CD14-positive monocyte (primary cell): ENCODE results near the gene UBE2I. TPM values are rescaled to one million over a fixed set of nuclear protein-coding genes. Genes with fewer than 3 reads are reported as not detected.
"Not testable (repeated sequence)": the region's sequence is repeated elsewhere in the genome, so short reads cannot be mapped to it uniquely, and the experiment has no call there.

Experiments used
- DNase-seq, 3 donors: peaks; one replicate each; pipeline ENCODE4 v3.0.0-alpha.2; 2011 to 2022
- H2AFZ ChIP-seq: 2 replicates; pipeline ENCODE4 v1.6.0; 2012; ENCODE audit warnings: mild to moderate bottlenecking, low read depth, low read length, inconsistent platforms; ENCODE audit not compliant: insufficient read depth, poor library complexity, severe bottlenecking
- H3K27ac ChIP-seq, 2 donors: 1 replicate in 1 of 2; 2 replicates in 1 of 2; pipeline ENCODE4 v1.5.1; 2012 to 2013; ENCODE audit warnings: low read length in 2 of 2, control low read depth in 1 of 2, inconsistent platforms in 1 of 2, low read depth in 1 of 2, mild to moderate bottlenecking in 1 of 2
- H3K27me3 ChIP-seq, 2 donors: one replicate each; pipeline versions ENCODE4 v1.6.0 to v1.6.1; 2011 to 2013; ENCODE audit warnings: low read length in 2 of 2; ENCODE audit not compliant: control insufficient read depth in 2 of 2, insufficient read depth in 2 of 2
- H3K36me3 ChIP-seq, 2 donors: replicated peaks in 1 of 2; 1 replicate in 1 of 2; 2 replicates in 1 of 2; pipeline versions ENCODE4 v1.5.1 to v1.6.1; 2012 to 2013; ENCODE audit warnings: low read length in 2 of 2, control low read depth in 1 of 2, inconsistent platforms in 1 of 2, mild to moderate bottlenecking in 1 of 2; ENCODE audit not compliant: insufficient read depth in 2 of 2, control insufficient read depth in 1 of 2
- H3K4me1 ChIP-seq, 2 donors: 1 replicate in 1 of 2; 2 replicates in 1 of 2; pipeline versions ENCODE4 v1.5.1 to v1.6.1; 2012 to 2013; ENCODE audit warnings: low read length in 2 of 2, control low read depth in 1 of 2, inconsistent platforms in 1 of 2, mild to moderate bottlenecking in 1 of 2, moderate library complexity in 1 of 2; ENCODE audit not compliant: insufficient read depth in 2 of 2, control insufficient read depth in 1 of 2
- H3K4me2 ChIP-seq: replicated peaks from 2 replicates; pipeline ENCODE3; 2012; ENCODE audit warnings: low read length, moderate library complexity, mild to moderate bottlenecking; ENCODE audit not compliant: poor library complexity, severe bottlenecking; ENCODE audit errors: extremely low read depth
- H3K4me3 ChIP-seq, 3 experiments: fragments of 200-600 bp in 1 of 3; sonication (generic) in 1 of 3; replicated peaks in 1 of 3; 1 replicate in 2 of 3; 2 replicates in 1 of 3; pipeline ENCODE4 v1.5.1; 2011 to 2013; ENCODE audit warnings: low read length in 3 of 3, mild to moderate bottlenecking in 3 of 3, control low read depth in 2 of 3, low read depth in 2 of 3, inconsistent platforms in 1 of 3, moderate library complexity in 1 of 3
- H3K79me2 ChIP-seq: 2 replicates; pipeline ENCODE4 v1.6.0; 2012; ENCODE audit warnings: mild to moderate bottlenecking, control low read depth, inconsistent platforms, low read length, moderate library complexity; ENCODE audit not compliant: insufficient read depth
- H3K9ac ChIP-seq: 2 replicates; pipeline ENCODE4 v1.6.0; 2017; ENCODE audit warnings: low read length, mild to moderate bottlenecking; ENCODE audit not compliant: insufficient read depth, poor library complexity, severe bottlenecking
- H3K9me3 ChIP-seq, 2 donors: replicated peaks in 1 of 2; 1 replicate in 1 of 2; 2 replicates in 1 of 2; pipeline versions ENCODE4 v1.5.1 to v1.6.1; 2012 to 2013; ENCODE audit warnings: low read length in 2 of 2, control low read depth in 1 of 2; ENCODE audit not compliant: control insufficient read depth in 1 of 2, insufficient read depth in 1 of 2
- H4K20me1 ChIP-seq: 2 replicates; pipeline ENCODE4 v1.6.0; 2012; ENCODE audit warnings: mild to moderate bottlenecking, low read length, control low read depth, moderate library complexity; ENCODE audit not compliant: insufficient read depth
- H3K27ac Mint-ChIP-seq, 7 donors: one replicate each; pipeline ENCODE4 v1.8.0; 2020; ENCODE audit warnings: mild to moderate bottlenecking in 7 of 7, mixed read lengths in 7 of 7, moderate library complexity in 6 of 7, inconsistent platforms in 2 of 7
- H3K27me3 Mint-ChIP-seq, 3 donors: one replicate each; pipeline ENCODE4 v1.8.0; 2021 to 2022; ENCODE audit warnings: low read depth in 3 of 3, mild to moderate bottlenecking in 3 of 3, mixed read lengths in 3 of 3, moderate library complexity in 3 of 3, inconsistent platforms in 1 of 3
- H3K36me3 Mint-ChIP-seq, 2 donors: one replicate each; pipeline ENCODE4 v1.8.0; 2020; ENCODE audit warnings: mixed read lengths in 2 of 2, inconsistent platforms in 1 of 2, mild to moderate bottlenecking in 1 of 2
- H3K4me1 Mint-ChIP-seq: one replicate; pipeline ENCODE4 v1.8.0; 2020; ENCODE audit warnings: mild to moderate bottlenecking, mixed read lengths
- H3K4me3 Mint-ChIP-seq, 2 donors: one replicate each; pipeline ENCODE4 v1.8.0; 2020; ENCODE audit warnings: mild to moderate bottlenecking in 2 of 2, mixed read lengths in 2 of 2, moderate library complexity in 1 of 2
- H3K9me3 Mint-ChIP-seq, 7 donors: one replicate each; pipeline ENCODE4 v1.8.0; 2020 to 2022; ENCODE audit warnings: mixed read lengths in 7 of 7, mild to moderate bottlenecking in 6 of 7, moderate library complexity in 6 of 7, inconsistent platforms in 2 of 7
- WGBS: methylation state at CpG from one replicate; pipeline ENCODE4 v1.1.5; 2013; ENCODE audit warnings: missing lambda C conversion rate; ENCODE audit not compliant: insufficient coverage; 5-methylcytosine and 5-hydroxymethylcytosine counted together
- intact Hi-C, 2 donors: fragments of 100-400 bp; cut with micrococcal nuclease; formaldehyde crosslinking; loops; one replicate each; pipeline versions ENCODE4 v1.15.0 to v1.15.1; 2023
- polyA plus RNA-seq, 3 donors: library from polyadenylated mRNA; depleted of rRNA in 1 of 3; unstranded in 2 of 3; stranded (reverse) in 1 of 3; fragments of 300-500 nt in 2 of 3; fragments of >200 nt in 1 of 3; fragmentation: Illumina TruSeq in 2 of 3; gene quantifications; 1 replicate in 2 of 3; 2 replicates in 1 of 3; pipeline ENCODE4 v1.2.3, GENCODE V29; 2012 to 2021
- TF ChIP-seq, protein P1 (sequence below): fragments of 200-600 bp; IDR thresholded peaks from one replicate; pipeline ENCODE4 v1.8.0; 2022; ENCODE audit warnings: antibody characterized with exemption, mild to moderate bottlenecking

Gene UBE2I
- polyA plus RNA-seq, 3 donors = 76.8 to 112 (median 88.8) TPM

GRCh38 chr16:1293921-1294656 is 15.3 kb upstream of the UBE2I start:
- H4K20me1 ChIP-seq = no peaks in the 10 kb centered on the region
- H3K36me3 ChIP-seq = no peaks in the 10 kb centered on the region
- no peak overlapping the region for H3K27ac Mint-ChIP-seq
- H3K4me3 ChIP-seq = no peak overlapping the region
- peaks cover 10 to 11% of the 10 kb centered on the region in 2 donors for H3K4me1 ChIP-seq
- no peak overlapping the region for H2AFZ ChIP-seq
- peaks cover 0 to 23% of the 10 kb centered on the region in 2 donors for H3K27me3 ChIP-seq
- peaks cover 17% of the 10 kb centered on the region for H3K4me1 Mint-ChIP-seq
- no peak overlapping the region for H3K9ac ChIP-seq
- no peak for DNase-seq
- peak overlapping the region in 1 of 2 donors; percentile 57 for H3K4me3 Mint-ChIP-seq
- peaks cover 0 to 4% (median 0%) of the 10 kb centered on the region in 7 donors for H3K9me3 Mint-ChIP-seq
- TF ChIP-seq, protein P1, sequence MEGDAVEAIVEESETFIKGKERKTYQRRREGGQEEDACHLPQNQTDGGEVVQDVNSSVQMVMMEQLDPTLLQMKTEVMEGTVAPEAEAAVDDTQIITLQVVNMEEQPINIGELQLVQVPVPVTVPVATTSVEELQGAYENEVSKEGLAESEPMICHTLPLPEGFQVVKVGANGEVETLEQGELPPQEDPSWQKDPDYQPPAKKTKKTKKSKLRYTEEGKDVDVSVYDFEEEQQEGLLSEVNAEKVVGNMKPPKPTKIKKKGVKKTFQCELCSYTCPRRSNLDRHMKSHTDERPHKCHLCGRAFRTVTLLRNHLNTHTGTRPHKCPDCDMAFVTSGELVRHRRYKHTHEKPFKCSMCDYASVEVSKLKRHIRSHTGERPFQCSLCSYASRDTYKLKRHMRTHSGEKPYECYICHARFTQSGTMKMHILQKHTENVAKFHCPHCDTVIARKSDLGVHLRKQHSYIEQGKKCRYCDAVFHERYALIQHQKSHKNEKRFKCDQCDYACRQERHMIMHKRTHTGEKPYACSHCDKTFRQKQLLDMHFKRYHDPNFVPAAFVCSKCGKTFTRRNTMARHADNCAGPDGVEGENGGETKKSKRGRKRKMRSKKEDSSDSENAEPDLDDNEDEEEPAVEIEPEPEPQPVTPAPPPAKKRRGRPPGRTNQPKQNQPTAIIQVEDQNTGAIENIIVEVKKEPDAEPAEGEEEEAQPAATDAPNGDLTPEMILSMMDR = no peak
- no peaks in the 10 kb centered on the region for H3K79me2 ChIP-seq
- H3K9me3 ChIP-seq = no peaks in the 10 kb centered on the region
- H3K27me3 Mint-ChIP-seq = peaks cover 38 to 58% (median 38%) of the 10 kb centered on the region in 3 donors
- H3K4me2 ChIP-seq = no peak overlapping the region
- no peak overlapping the region for H3K27ac ChIP-seq
- H3K36me3 Mint-ChIP-seq = no peaks in the 10 kb centered on the region
- 94% methylated on average over 6 of the region's 11 CpGs for WGBS
- intact Hi-C loops = no loop called here

GRCh38 chr16:1295465-1295864 is 14.0 kb upstream of the UBE2I start:
- Histone ChIP-seq H3K9me3 (no peaks in the 10 kb centered on the region), H3K4me1 (peaks cover 0 to under 1% of the 10 kb centered on the region in 2 donors), H3K27ac (no peak overlapping the region), H3K79me2 (no peaks in the 10 kb centered on the region), H2AFZ (no peak overlapping the region), H3K36me3 (no peaks in the 10 kb centered on the region), H3K9ac (no peak overlapping the region), H4K20me1 (no peaks in the 10 kb centered on the region), H3K4me3 (no peak overlapping the region), H3K27me3 (peaks cover 0 to 16% of the 10 kb centered on the region in 2 donors), H3K4me2 (no peak overlapping the region)
- no peak overlapping the region for H3K4me3 Mint-ChIP-seq
- TF ChIP-seq, protein P1 = no peak
- peaks cover 0 to 4% (median 0%) of the 10 kb centered on the region in 7 donors for H3K9me3 Mint-ChIP-seq
- 92% methylated on average over 4 of the region's 5 CpGs for WGBS
- H3K27ac Mint-ChIP-seq = no peak overlapping the region
- peaks cover 6% of the 10 kb centered on the region for H3K4me1 Mint-ChIP-seq
- intact Hi-C loops = no loop called here
- peaks cover 28 to 50% (median 28%) of the 10 kb centered on the region in 3 donors for H3K27me3 Mint-ChIP-seq
- H3K36me3 Mint-ChIP-seq = no peaks in the 10 kb centered on the region
- DNase-seq = no peak

DNA sequence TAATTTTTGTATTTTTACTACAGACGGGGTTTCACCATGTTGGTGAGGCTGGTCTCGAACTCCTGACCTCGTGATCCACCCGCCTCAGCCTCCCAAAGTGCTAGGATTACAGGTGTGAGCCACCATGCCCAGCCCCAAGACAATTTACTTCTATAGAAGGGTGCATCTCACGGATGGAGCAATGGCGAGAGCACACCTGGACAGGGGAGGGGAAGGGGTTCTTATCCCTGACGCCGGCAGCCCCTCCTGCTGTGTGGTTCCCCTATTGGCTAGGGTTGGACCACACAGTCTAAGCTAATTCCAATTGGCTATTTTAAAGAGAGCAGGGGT is 12.8 kb upstream of the UBE2I start:
- H3K4me1 ChIP-seq, H3K9ac ChIP-seq, H3K27ac Mint-ChIP-seq, DNase-seq, H3K4me2 ChIP-seq, H3K4me1 Mint-ChIP-seq, intact Hi-C loops, H3K36me3 Mint-ChIP-seq, H4K20me1 ChIP-seq, H3K9me3 Mint-ChIP-seq, H3K9me3 ChIP-seq, H2AFZ ChIP-seq, H3K27ac ChIP-seq, H3K79me2 ChIP-seq, H3K36me3 ChIP-seq, H3K4me3 Mint-ChIP-seq, H3K4me3 ChIP-seq: not testable (repeated sequence)
- H3K27me3 Mint-ChIP-seq = peaks cover 24 to 48% (median 26%) of the 10 kb centered on the region in 3 donors
- H3K27me3 ChIP-seq = peaks cover 0 to 13% of the 10 kb centered on the region in 2 donors
- WGBS = 96% methylated on average over 4 of the region's 8 CpGs
